NOMO-1 treated with dmso at 0.1 percent for 144 hours (cell line): ENCODE measurements around the gene PTGES3.
"Not testable (repeated sequence)": the region's sequence is repeated elsewhere in the genome, so short reads cannot be mapped to it uniquely, and the experiment has no call there.

Experiments
- DNase-seq: peaks from one replicate; lab custom pipeline; 2025; ENCODE audit not compliant: unreplicated experiment; lab: John Stamatoyannopoulos, UW

The PTGES3 gene

DNA sequence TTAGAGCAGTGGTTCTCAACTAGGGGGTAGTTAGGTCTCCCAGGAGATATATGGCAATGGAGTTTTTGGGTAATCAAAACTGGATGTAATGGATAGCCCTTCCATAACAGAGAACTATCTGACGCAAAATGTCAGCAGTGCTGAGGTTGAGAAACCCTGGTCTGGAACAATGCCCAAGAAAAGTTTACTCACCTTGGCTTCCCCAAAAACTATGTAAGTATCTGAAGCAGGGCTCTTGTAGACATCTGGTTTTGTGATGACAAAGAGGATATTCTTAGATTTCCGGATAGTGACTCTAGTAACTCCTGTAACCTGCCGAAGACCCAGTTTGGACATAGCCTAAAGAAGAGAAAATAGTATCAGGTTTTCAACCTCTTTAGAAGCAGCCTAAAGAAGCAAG lies 25.3 kb upstream of the PTGES3 start:
- DNase-seq, result no peak

- no peak for DNase-seq
These were observed 21.8 kb upstream of the PTGES3 start for GRCh38 chr12:56709759-56710376.

DNA sequence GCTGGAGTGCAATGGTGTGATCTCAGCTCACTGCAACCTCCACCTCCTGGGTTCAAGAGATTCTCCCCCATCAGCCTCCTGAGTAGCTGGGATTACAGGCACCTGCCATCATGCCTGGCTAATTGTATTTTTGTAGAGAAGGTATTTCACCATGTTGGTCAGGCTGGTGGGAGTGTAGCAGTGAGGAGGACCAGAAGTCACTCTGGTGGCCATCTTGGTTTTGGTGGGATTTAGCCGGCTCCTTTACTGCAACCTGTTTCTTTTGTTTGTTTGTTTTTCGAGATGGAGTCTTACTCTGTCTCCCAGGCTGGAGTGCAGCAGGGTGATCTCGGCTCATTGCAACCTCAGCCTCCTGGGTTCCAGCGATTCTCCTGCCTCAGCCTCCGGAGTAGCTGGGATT lies 16.4 kb upstream of the PTGES3 start:
- DNase-seq, result not testable (repeated sequence)

DNA sequence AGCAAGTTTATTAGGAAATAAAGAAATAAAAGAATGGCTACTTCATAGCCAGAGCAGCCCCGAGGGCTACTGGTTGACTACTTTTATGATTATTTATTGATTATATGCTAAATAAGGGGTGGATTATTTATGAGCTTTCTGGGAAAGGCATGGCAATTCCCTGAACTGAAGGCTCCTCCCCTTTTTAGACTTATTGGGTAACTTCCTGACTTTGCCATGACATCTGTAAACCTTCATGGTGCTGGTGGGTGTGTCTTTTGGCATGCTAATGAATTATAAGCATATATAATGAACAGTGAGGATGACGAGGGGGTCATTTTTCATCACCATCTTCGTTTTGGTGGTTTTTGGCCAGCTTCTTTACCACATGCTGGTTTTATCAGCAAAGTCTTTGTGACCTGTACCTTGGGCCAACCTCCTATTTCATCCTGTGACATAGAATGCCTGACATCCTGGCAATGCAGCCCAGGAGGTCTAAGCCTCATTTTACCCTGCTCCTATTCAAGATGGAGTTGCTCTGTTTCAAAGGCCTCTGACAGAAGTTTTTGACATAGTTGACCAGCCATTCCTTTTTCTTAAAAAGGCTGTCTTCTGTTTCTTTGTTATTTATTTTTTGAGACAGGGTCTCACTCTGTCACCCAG lies 11.1 kb upstream of the PTGES3 start:
- DNase-seq, result no peak

GRCh38 chr12:56695327-56696101 lies 7.4 kb upstream of the PTGES3 start:
- no peak for DNase-seq

DNA sequence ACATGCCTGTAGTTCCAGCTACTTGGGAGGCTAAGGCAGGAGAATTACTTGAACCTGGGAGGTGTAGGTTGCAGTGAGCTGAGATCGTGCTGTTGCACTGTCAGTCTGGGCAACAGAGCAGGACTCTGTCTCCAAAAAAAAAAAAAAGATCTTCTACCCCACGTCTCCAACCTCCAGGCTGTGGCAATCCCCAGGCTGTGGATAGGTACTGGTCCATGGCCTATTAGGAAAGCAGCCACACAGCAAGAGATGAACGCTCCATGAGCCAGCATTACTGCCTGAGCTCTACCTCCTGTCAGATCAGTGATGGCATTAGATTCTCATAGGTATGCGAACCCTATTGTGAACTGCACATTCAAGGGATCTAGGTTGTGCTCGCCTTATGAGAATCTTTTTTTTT lies 6.1 kb upstream of the PTGES3 start:
- no peak for DNase-seq

DNA sequence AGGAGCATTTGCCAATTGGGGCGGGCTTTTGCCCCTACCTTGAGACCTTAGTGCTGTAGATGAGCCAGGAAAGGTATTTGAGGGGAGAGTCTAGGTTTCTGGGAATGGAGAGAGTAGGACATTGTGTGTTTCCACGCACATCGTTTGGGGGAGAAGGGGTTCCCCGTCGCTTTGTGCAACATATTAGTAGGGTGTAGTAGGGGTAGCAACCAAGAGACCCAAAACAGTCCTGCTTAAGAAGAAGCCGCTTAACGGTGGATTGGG lies 694 bp upstream of the PTGES3 start:
- peak; percentile 59 for DNase-seq

DNA sequence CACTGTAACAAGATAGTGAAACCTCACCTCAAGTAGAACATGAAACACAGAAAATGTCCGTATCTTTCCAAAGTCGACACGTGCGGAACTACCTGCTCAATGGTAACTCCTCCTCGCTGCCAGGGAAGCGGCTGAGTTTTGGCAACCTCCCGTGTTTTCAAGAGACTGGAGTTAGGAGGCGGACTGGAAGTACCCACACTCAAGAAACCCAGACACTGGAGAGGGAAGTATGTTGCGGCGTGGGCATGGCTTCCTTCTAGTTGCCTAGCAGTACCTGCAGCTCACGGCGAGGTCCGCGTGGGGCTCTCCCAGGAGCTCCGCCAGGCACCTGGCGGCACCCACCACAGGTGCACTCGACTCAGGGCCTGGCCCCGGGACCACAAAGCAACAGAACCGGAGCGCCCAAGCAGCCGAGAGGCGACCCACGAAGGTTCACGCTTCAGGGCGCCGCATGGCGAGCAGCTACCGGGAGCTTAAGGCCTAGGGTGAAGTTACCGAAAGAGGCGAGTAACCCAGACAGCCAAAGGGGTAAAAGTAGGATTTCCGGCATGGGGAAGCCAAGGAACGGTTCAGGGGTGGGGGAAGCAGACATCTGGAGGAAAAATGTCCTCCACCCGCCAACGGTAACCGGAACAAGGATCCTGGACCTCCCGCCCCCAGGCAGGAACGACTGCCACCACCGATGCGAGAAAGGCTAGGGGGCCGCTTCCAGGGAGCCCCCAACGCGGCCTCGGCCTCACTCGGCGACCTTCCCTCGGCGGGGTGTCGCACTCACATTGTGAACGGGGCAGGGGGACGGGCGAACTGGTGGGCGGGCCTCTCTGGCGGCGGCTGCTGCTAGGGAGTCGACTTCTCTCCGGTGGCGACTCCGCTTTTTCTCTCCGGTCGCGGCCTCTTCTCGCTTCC lies 608 bp downstream of the PTGES3 start:
- peak; percentile 58 for DNase-seq

GRCh38 chr12:56684745-56685359 lies 3.2 kb downstream of the PTGES3 start:
- no peak for DNase-seq

- DNase-seq, result no peak
These were observed 5.8 kb downstream of the PTGES3 start for GRCh38 chr12:56682323-56682722.

- DNase-seq, result no peak
These were observed 8.1 kb downstream of the PTGES3 start for GRCh38 chr12:56679883-56680575.

GRCh38 chr12:56678852-56679251 lies 9.2 kb downstream of the PTGES3 start:
- no peak for DNase-seq

DNA sequence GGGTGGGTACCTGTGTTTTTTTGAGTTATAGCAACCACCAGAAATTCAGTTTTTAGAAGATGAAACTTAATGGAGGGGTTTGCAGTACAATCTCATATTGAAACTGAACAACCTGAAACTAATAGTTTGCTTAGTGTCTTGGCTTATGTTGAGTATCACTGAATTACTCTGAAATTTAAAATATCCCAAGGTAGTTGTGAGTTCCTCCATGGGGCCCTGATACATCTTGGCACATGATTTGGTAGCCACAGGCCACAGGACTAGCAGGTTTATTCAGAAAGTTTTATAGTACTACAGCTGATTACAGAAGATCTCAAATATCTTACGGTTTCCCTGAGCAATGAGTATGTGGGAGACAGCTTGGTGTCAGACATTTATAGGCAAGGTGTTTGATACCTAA lies 10.4 kb downstream of the PTGES3 start:
- no peak for DNase-seq

GRCh38 chr12:56676851-56677580 lies 11.1 kb downstream of the PTGES3 start:
- DNase-seq, result no peak

DNA sequence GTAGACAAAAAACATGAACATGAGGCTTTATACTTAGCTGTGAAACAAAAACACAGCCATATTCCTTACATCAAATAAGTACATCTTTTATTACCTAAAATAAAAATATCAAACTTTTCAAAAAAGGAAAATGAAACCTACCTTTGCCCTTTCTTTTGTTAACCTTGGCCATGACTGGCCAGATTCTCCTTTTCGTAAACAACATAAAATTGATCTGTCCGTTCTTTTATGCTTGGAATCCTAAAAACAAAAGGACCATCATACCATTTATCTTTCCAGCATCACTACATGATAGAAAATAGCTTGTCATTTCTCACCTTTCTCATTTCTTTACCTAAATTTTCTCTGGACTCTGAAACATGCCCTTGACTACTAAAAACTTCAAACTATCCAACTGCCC lies 16.5 kb downstream of the PTGES3 start:
- DNase-seq, result no peak

GRCh38 chr12:56670836-56671235 lies 17.2 kb downstream of the PTGES3 start:
- no peak for DNase-seq

DNA sequence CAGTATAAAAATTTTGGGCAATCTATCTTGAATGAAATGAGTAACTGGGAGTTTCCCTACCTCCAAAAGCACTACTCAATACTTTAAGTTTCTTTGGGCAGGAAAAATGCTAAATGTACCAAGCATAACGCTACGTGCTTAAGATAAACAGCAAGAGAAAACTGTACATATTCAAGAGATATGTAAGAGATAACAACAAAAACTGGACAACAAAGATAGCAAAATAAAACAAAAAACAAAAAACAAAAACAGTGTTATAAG lies 20.0 kb downstream of the PTGES3 start:
- no peak for DNase-seq

- DNase-seq, result no peak
These were observed 26.0 kb downstream of the PTGES3 start for GRCh38 chr12:56661979-56662638.

DNA sequence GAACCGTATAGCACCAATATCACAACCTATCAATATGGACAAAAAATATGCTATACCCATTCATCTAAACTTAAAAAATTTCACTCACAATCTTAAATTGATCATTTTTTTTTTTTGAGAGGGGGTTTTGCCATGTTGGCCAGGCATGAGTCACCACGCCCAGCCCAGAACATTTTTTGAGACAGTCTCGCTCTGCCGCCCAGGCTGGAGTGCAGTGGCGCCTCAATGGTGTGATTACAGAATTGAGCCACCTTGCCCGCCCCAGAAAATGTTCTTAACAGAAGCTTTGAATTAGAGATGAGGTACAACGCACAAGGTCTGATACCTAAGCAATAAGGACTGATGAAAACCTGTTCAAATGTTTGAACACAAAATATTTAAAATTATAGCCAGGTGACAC lies 26.5 kb downstream of the PTGES3 start:
- no peak for DNase-seq

- peak; percentile 85 for DNase-seq
These were observed 29.2 kb downstream of the PTGES3 start for GRCh38 chr12:56658921-56659320.
